Endothelial cell of umbilical vein (primary cell): Measurements from ENCODE around the gene PADI6. TPM values are rescaled to one million over a fixed set of nuclear protein-coding genes. Genes with fewer than 3 reads are reported as not detected.

ENCODE experiments used
- BruUV-seq: library from RNA; stranded (reverse); fragments of 400-500 nt; replicated peaks from 2 replicates; lab custom pipeline; 2021; lab: Mats Ljungman, UMichigan
- CTCF ChIA-PET: fragments of 300-600, 350-600 bp; sonication (Branson Sonifier 250); formaldehyde crosslinking; loops from one replicate; lab custom pipeline; 2021; ENCODE audit warnings: antibody characterized with exemption, inconsistent platforms; lab: Charles Lee
- POLR2A ChIA-PET: fragments of 300-600, 350-600 bp; sonication (Branson Sonifier 250); formaldehyde crosslinking; loops from one replicate; lab custom pipeline; 2021; ENCODE audit warnings: antibody characterized with exemption, inconsistent platforms; lab: Charles Lee
- DNase-seq: peaks from one replicate; pipeline ENCODE4 v3.0.0-alpha.2; 2011; ENCODE audit warnings: low read depth, low spot score
- FAIRE-seq: peaks from 2 replicates; lab custom pipeline; 2011; peaks lifted over from hg19 to GRCh38; lab: Jason Lieb, UNC
- H2AFZ ChIP-seq: 2 replicates; pipeline ENCODE4 v1.6.0; 2012; ENCODE audit warnings: low read depth, low read length, control low read depth, inconsistent platforms
- H3K27ac ChIP-seq: 2 replicates; pipeline ENCODE4 v1.5.1; 2011; ENCODE audit warnings: low read depth, mild to moderate bottlenecking, control low read depth, low read length, moderate library complexity; ENCODE audit not compliant: insufficient read depth
- H3K27me3 ChIP-seq, 2 experiments: 2 replicates each; pipeline versions ENCODE4 v1.6.0 to v1.6.1; 2011; ENCODE audit warnings: low read length in 2 of 2, mixed read lengths in 1 of 2; ENCODE audit not compliant: control insufficient read depth in 2 of 2, insufficient read depth in 2 of 2
- H3K36me3 ChIP-seq, 2 experiments: 2 replicates in 1 of 2; 3 replicates in 1 of 2; pipeline ENCODE4 v1.5.1; 2011; ENCODE audit warnings: low read length in 2 of 2, mild to moderate bottlenecking in 1 of 2, moderate library complexity in 1 of 2; ENCODE audit not compliant: control insufficient read depth in 2 of 2, insufficient read depth in 2 of 2; ENCODE audit errors: extremely low read depth in 1 of 2
- H3K4me1 ChIP-seq: 3 replicates; pipeline ENCODE4 v1.5.1; 2011; ENCODE audit warnings: mild to moderate bottlenecking, low read length; ENCODE audit not compliant: control insufficient read depth, insufficient read depth; ENCODE audit errors: extremely low read depth
- H3K4me2 ChIP-seq: 2 replicates; pipeline ENCODE4 v1.6.1; 2011; ENCODE audit warnings: low read length, control low read depth, mixed read lengths; ENCODE audit not compliant: insufficient read depth
- H3K4me3 ChIP-seq, 3 experiments: fragments of 200-600 bp in 1 of 3; sonication (generic), shearing (Covaris generic) in 1 of 3; replicated peaks in 1 of 3; 2 replicates each; pipeline ENCODE4 v1.5.1; 2011 to 2016; ENCODE audit warnings: control low read depth in 3 of 3, low read length in 3 of 3, mild to moderate bottlenecking in 2 of 3, inconsistent platforms in 1 of 3, low read depth in 1 of 3, moderate library complexity in 1 of 3; ENCODE audit not compliant: insufficient read depth in 1 of 3
- H3K79me2 ChIP-seq: 2 replicates; pipeline ENCODE4 v1.6.0; 2012; ENCODE audit warnings: low read length, inconsistent platforms; ENCODE audit not compliant: control insufficient read depth, insufficient read depth
- H3K9ac ChIP-seq: replicated peaks from 2 replicates; pipeline ENCODE3; 2011; ENCODE audit warnings: low read length, control low read depth; ENCODE audit not compliant: insufficient read depth; ENCODE audit errors: extremely low read depth
- H3K9me1 ChIP-seq: replicated peaks from 3 replicates; pipeline ENCODE4 v1.6.0; 2011; ENCODE audit warnings: mild to moderate bottlenecking, low read length; ENCODE audit not compliant: control insufficient read depth, insufficient read depth; ENCODE audit errors: extremely low read depth
- H3K9me3 ChIP-seq: replicated peaks from 2 replicates; pipeline ENCODE4 v1.5.1; 2012; ENCODE audit warnings: low read length, inconsistent platforms; ENCODE audit not compliant: control insufficient read depth, insufficient read depth
- H4K20me1 ChIP-seq: replicated peaks from 2 replicates; pipeline ENCODE3; 2011; ENCODE audit warnings: mild to moderate bottlenecking, low read length; ENCODE audit not compliant: control insufficient read depth, insufficient read depth; ENCODE audit errors: extremely low read depth
- FOS ChIP-seq: IDR thresholded peaks from 2 replicates; pipeline ENCODE4 v1.6.1; 2011; ENCODE audit warnings: mild to moderate bottlenecking, low read length, moderate library complexity, borderline replicate concordance; ENCODE audit not compliant: insufficient read depth
- dilution Hi-C: fragments of 300-500 bp; cut with MboI; formaldehyde crosslinking; loops from one replicate; pipeline ENCODE4 v1.15.0; 2019; ENCODE audit warnings: low sequenced_read_pairs; ENCODE audit not compliant: extremely low pct_ligation_motif_present
- intact Hi-C: fragments of 100-400 bp; cut with micrococcal nuclease; formaldehyde crosslinking; loops from one replicate; pipeline ENCODE4 v1.10.0; 2022
- polyA plus RNA-seq, 4 experiments: library from polyadenylated mRNA; depleted of rRNA in 3 of 4; stranded (reverse) in 3 of 4; unstranded in 1 of 4; fragments of >200 nt; gene quantifications; 2 replicates each; pipeline versions ENCODE4 v1.2.1 to v1.2.3, GENCODE V29; 2011 to 2012; ENCODE audit warnings: missing spikeins in 1 of 4
- total RNA-seq: library from RNA; stranded (reverse); gene quantifications from 2 replicates; pipeline ENCODE4 v1.2.3, GENCODE V29; 2021
- TF ChIP-seq, protein P1 (sequence below): IDR thresholded peaks from 2 replicates; pipeline ENCODE4 v1.6.1; 2011; ENCODE audit not compliant: insufficient read depth, insufficient read length

The PADI6 gene
- total and polyA plus RNA-seq, 2 donors (not counting 3 experiments of a cell fraction or from before 2014, with no cell fraction given), result not detected

DNA sequence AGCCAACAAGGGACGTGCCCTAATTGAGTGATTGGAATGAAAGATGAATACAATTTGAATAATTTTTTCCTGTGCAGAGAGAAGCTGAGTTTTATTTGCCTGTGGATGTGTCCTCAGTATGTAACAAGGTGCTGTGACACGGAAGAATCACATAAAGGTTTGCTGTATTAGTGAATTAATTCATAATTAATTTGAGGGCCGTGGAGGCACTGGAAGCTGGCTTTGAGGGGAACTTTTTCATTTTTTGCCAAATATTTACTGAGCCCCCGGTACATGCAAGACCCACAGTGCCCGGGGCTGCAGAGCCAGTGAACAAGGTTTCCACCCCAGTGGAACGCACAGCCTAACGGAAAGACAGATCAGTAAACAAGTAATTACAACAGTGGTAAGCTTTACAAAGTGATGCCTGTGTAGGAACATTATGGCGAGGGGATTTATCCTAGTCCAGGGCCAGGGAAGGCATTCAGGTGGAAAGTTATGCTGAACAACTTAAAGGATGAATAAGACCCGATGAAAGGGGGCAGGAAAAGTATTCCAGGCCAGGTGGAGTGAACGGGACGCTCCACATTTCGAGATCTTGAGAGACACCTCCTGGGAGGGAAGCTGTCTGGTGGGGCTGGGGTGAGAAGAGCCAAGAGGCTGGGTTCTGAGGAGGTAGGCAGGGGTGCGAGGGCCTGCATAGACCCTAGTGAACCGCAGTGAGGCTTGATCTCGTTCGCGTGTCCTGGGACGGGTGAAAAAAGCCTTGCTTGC, 68.3 kb downstream of the PADI6 start:
- dilution Hi-C loops (no loop called here), intact Hi-C loops (loop anchor here (2.0 kb wide), 1 partner anchor 37 kb away; no protein-coding TSS in a partner anchor)
- ChIA-PET CTCF (interaction anchor here (0.6 to 1.7 kb wide), 5 partner anchors 19 to 167 kb away, joined by 3 to 5 read pairs (median 3); no protein-coding TSS in a partner anchor), POLR2A (interaction anchor here (0.6 kb wide), 1 partner anchor 134 kb away, joined by 3 read pairs; no protein-coding TSS in a partner anchor)
- peaks cover 0 to 2% of the 10 kb centered on the region in 2 experiments for H3K36me3 ChIP-seq
- peak overlapping the region in 2 of 3 experiments; percentile 36 to 69 for H3K4me3 ChIP-seq
- peak overlapping the region; percentile 90 for H2AFZ ChIP-seq
- peaks cover 15% of the 10 kb centered on the region for H3K4me1 ChIP-seq
- peaks cover 0 to 7% of the 10 kb centered on the region in 2 experiments for H3K27me3 ChIP-seq
- BruUV-seq, result TSS peak; percentile 39
- peak overlapping the region; percentile 46 for H3K27ac ChIP-seq
- FAIRE-seq (no peak), DNase-seq (no peak)
- peak overlapping the region; percentile 70 for H3K9ac ChIP-seq
- peak overlapping the region; percentile 82 for H3K4me2 ChIP-seq
- no peak for TF ChIP-seq FOS
- no peaks in the 10 kb centered on the region for H3K9me3 ChIP-seq
- peaks cover 31% of the 10 kb centered on the region for H3K79me2 ChIP-seq
- H4K20me1 ChIP-seq, result peaks cover 3% of the 10 kb centered on the region
- no peaks in the 10 kb centered on the region for H3K9me1 ChIP-seq

DNA sequence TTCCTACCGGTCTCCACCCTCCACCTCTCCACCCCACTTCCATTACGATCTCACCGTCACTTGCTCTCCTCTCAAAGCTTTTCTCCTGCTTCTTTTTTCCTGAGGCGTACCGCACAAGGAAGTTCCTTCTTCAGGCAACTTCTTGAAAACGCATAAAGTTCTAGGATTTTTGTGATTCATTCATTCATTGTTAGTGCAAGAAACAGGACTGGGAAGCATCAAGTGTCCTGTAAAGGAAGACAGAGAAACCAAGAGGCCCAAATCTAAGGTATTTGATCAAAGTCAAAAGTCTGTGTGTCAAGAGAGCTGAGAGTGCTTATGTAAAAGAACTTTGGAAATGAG, 68.8 kb downstream of the PADI6 start:
- Histone ChIP-seq H3K36me3 (peaks cover 0 to 2% of the 10 kb centered on the region in 2 experiments), H3K4me2 (no peak overlapping the region), H3K27me3 (peaks cover 0 to 7% of the 10 kb centered on the region in 2 experiments), H3K79me2 (peaks cover 25% of the 10 kb centered on the region), H4K20me1 (peaks cover 3% of the 10 kb centered on the region), H3K4me1 (peaks cover 15% of the 10 kb centered on the region), H3K4me3 (no peak overlapping the region), H2AFZ (no peak overlapping the region), H3K9me3 (no peaks in the 10 kb centered on the region), H3K9me1 (no peaks in the 10 kb centered on the region), H3K27ac (no peak overlapping the region), H3K9ac (no peak overlapping the region)
- TF ChIP-seq, protein P1, sequence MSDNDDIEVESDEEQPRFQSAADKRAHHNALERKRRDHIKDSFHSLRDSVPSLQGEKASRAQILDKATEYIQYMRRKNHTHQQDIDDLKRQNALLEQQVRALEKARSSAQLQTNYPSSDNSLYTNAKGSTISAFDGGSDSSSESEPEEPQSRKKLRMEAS, result no peak
- CTCF ChIA-PET, result interaction anchor here (0.7 to 1.4 kb wide), 3 partner anchors 20 to 37 kb away, joined by 3 to 4 read pairs (median 3); no protein-coding TSS in a partner anchor
- intact Hi-C loops, result loop anchor here (2.0 kb wide), 1 partner anchor 36 kb away; no protein-coding TSS in a partner anchor
- dilution Hi-C loops, result no loop called here
- no peak for DNase-seq
- no peak for FAIRE-seq
- no TSS peak for BruUV-seq
- POLR2A ChIA-PET, result no interaction called here
